WTC11 (cell line): ENCODE measurements around the gene SDE2.
"Not testable (repeated sequence)": the region's sequence is repeated elsewhere in the genome, so short reads cannot be mapped to it uniquely, and the experiment has no call there.

Source experiments
- FOXP1 ChIP-seq: sonication (generic); formaldehyde crosslinking; IDR thresholded peaks from 2 replicates; pipeline ENCODE4 v1.8.0; 2022; ENCODE audit warnings: missing genetic modification reagents, mild to moderate bottlenecking, moderate library complexity, borderline replicate concordance
- TF ChIP-seq, protein P1 (sequence below): fragments of 200-600 bp; IDR thresholded peaks from 2 replicates; pipeline ENCODE4 v1.8.0; 2022; ENCODE audit warnings: antibody characterized with exemption

DNA sequence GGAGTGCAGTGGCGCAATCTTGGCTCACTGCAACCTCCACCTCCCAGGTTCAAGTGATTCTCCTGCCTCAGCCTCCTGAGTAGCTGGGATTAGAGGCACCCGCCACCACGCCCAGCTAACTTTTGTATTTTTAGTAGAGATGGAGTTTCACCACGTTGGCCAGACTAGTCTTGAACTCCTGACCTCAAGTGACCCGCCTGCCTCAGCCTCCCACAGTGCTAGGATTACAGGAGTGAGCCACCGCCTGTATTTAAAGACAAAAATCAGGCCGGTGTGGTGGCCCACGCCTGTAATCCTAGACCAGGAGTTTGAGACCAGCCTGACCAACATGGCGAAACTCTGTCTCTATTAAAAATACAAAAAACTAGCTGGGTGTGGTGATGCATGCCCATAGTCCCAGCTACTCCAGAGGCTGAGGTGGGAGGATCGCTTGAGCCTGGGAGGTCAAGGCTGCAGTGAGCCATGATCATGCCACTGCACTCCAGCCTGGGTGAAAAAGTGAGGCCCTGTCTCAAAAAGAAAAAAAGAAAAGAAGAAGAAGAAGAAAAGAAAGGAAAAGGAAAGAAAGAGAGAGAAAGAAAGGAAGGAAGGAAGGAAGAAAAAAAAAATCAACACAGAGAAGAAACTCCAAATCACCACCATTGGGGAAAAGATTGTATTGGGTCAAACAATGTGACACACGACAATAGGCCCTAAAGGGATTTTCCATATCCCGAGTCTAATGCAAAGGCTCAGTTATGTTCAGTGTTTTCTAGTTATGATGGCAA, 8.2 kb upstream of the SDE2 start:
- TF ChIP-seq, protein P1, sequence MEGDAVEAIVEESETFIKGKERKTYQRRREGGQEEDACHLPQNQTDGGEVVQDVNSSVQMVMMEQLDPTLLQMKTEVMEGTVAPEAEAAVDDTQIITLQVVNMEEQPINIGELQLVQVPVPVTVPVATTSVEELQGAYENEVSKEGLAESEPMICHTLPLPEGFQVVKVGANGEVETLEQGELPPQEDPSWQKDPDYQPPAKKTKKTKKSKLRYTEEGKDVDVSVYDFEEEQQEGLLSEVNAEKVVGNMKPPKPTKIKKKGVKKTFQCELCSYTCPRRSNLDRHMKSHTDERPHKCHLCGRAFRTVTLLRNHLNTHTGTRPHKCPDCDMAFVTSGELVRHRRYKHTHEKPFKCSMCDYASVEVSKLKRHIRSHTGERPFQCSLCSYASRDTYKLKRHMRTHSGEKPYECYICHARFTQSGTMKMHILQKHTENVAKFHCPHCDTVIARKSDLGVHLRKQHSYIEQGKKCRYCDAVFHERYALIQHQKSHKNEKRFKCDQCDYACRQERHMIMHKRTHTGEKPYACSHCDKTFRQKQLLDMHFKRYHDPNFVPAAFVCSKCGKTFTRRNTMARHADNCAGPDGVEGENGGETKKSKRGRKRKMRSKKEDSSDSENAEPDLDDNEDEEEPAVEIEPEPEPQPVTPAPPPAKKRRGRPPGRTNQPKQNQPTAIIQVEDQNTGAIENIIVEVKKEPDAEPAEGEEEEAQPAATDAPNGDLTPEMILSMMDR = not testable (repeated sequence)
- TF ChIP-seq FOXP1 (CRISPR knock-in tag) = not testable (repeated sequence)
